ENCODE measurements around the gene GALK2.
"Not testable (repeated sequence)": the region's sequence is repeated elsewhere in the genome, so short reads cannot be mapped to it uniquely, and the experiment has no call there.

GALK2 gene

DNA sequence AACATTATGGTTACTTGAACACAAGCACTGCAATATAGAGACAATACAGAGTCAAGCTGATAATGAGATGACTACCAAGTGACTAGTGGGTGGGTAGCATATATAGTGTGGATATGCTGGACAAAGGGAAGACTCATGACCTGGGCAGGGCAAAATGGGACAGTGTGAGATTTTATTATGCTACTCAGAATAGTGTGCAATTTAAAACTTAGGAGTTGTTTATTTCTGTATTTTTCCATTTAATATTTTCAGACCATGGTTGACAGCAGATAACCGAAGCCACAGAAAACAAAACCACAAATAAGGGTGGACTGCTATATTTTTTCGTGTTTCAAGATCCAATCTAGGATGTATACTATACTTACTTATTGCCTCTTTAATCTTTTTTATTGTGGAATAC lies 19.6 kb downstream of the GALK2 start:
- TF ChIP-seq, protein P1, sequence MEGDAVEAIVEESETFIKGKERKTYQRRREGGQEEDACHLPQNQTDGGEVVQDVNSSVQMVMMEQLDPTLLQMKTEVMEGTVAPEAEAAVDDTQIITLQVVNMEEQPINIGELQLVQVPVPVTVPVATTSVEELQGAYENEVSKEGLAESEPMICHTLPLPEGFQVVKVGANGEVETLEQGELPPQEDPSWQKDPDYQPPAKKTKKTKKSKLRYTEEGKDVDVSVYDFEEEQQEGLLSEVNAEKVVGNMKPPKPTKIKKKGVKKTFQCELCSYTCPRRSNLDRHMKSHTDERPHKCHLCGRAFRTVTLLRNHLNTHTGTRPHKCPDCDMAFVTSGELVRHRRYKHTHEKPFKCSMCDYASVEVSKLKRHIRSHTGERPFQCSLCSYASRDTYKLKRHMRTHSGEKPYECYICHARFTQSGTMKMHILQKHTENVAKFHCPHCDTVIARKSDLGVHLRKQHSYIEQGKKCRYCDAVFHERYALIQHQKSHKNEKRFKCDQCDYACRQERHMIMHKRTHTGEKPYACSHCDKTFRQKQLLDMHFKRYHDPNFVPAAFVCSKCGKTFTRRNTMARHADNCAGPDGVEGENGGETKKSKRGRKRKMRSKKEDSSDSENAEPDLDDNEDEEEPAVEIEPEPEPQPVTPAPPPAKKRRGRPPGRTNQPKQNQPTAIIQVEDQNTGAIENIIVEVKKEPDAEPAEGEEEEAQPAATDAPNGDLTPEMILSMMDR (IDR thresholded peaks at IDR 0.05; ENCODE audit: low read depth, low read length, missing control alignments) = no peak
- H3K4me3 ChIP-seq (replicated peaks; ENCODE audit: low read depth, low read length) = no peak overlapping the region
- DNase-seq (ENCODE audit: extremely low read depth, low read depth) = no peak

DNA sequence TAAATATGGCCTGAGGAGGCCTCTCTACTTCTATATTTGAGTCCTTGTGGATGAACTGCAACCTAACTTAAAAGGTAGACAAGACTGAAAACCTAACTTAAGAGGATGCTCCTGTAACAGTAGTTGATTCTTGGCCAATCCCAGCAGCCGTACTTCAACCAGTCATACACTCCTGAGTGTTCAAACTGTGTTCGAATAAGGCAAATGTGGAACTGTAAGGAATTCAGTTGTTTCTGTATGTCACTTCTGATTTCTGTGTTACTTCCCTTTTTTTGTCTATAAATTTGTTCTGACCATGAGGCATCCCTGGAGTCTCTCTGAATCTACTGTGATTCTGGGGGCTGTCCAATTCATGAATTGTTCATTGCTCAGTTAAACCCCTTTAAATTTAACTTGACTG lies 20.5 kb downstream of the GALK2 start:
- no peak overlapping the region for H3K4me3 ChIP-seq (replicated peaks; ENCODE audit: low read depth, low read length)
- TF ChIP-seq, protein P1 (IDR thresholded peaks at IDR 0.05; ENCODE audit: low read depth, low read length, missing control alignments) = no peak
- DNase-seq (ENCODE audit: extremely low read depth, low read depth) = no peak

DNA sequence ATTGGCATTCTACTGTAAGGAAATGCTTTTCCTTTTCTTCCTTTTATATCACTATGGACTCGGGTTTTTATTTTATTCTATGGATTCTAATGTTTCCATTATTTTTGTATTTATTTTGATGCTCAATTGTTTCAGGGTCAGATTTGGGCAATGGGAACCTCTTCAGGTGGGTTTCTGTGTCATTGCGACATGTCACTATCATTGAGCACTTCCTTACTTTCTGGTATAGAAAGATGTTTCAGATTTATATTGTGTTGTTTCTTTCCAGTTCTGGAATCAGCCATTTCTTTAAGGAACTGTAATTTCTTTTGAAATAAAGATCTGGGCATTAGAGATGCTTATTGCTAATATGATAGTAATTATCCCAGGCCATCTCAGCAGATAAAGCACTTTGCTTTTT lies 21.8 kb downstream of the GALK2 start:
- DNase-seq (ENCODE audit: extremely low read depth, low read depth) = no peak
- TF ChIP-seq, protein P1 (IDR thresholded peaks at IDR 0.05; ENCODE audit: low read depth, low read length, missing control alignments) = no peak

DNA sequence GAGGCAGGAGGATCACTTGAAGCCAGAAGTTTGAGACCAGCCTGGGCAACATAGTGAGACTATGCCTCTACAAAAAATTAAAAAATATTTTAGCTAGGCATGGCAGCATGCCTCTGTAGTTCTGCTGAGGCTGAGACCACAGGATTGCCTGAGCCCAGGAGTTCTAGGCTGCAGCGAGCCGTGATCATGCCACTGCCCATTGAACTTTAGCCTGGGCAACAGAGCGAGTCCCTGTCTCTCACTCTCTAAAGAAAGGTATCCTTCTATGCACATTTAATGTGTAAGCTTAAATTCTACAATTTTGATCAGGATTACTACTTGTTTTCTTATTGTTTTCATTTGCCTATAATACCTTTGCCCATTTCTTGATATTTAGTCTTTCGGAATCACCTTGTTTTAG lies 26.8 kb downstream of the GALK2 start:
- TF ChIP-seq, protein P1 (IDR thresholded peaks at IDR 0.05; ENCODE audit: low read depth, low read length, missing control alignments) = no peak
- DNase-seq (ENCODE audit: extremely low read depth, low read depth) = no peak
- H3K4me3 ChIP-seq (replicated peaks; ENCODE audit: low read depth, low read length) = no peak overlapping the region

More for the DNA sequence above, 21.8 kb downstream of the GALK2 start:
- no peak overlapping the region for H3K4me3 ChIP-seq (replicated peaks; ENCODE audit: low read depth, low read length)

DNA sequence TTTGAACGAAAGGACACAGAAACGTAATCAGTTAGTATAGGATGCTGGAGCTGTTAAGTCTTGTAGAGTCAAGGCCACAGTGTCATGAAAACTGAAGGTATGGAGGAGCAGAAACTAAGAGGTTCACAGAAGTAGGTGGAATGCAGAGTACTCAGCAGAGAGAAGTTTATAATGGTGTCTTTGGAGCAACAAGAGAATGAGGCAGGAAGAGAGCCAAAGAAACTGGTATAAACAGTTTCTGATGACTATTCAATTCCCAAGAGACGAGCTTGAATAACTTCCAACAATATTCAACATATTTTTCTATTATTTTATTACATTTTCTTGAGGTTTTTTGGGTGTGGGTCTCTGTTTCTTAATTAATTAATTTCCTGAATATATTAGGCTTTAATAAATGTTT lies 29.6 kb downstream of the GALK2 start:
- TF ChIP-seq, protein P1 (IDR thresholded peaks at IDR 0.05; ENCODE audit: low read depth, low read length, missing control alignments) = no peak
- DNase-seq (ENCODE audit: extremely low read depth, low read depth) = no peak
- no peak overlapping the region for H3K4me3 ChIP-seq (replicated peaks; ENCODE audit: low read depth, low read length)

DNA sequence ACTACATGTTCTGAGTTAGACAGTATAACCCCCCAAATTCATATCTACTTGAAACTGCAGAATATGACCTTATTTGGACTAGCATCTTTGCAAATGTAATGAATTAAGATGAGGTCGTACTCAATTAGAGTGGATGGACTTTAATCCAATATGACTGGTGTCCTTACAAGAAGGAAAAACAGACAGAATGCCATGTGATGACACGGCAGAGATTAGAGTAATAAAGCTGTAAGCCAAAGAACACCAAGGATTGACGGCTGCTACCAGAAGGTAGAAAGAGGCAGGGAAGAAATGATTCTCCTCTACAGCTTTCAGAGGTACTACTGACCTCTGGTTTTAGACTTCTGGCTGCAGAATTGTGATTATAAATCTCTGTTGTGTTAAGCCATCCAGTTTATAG lies 30.3 kb downstream of the GALK2 start:
- TF ChIP-seq, protein P1 (IDR thresholded peaks at IDR 0.05; ENCODE audit: low read depth, low read length, missing control alignments) = no peak
- no peak for DNase-seq (ENCODE audit: extremely low read depth, low read depth)
- no peak overlapping the region for H3K4me3 ChIP-seq (replicated peaks; ENCODE audit: low read depth, low read length)

DNA sequence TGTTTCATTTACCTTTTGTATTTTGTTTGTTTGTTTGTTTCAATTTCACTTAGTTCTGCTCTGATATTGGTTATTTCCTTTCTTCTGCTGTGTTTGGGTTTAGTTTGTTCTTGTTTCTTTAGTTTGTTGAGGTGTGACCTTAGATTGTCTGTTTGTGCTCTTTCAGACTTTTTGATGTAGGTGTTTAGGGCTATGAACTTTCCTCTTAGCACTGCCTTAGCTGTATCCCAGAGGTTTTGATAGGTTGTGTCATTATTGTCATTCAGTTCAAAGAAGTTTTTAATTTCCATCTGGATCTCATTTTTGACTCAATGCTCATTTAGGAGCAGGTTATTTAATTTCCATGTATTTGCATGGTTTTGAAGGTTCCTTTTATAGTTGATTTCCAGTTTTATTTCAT lies 38.1 kb downstream of the GALK2 start:
- not testable (repeated sequence) for DNase-seq (ENCODE audit: extremely low read depth, low read depth); H3K4me3 ChIP-seq (replicated peaks; ENCODE audit: low read depth, low read length)
